GM18502 (cell line): ENCODE measurements around the gene RYK.
"Not testable (repeated sequence)": the region's sequence is repeated elsewhere in the genome, so short reads cannot be mapped to it uniquely, and the experiment has no call there.

ENCODE experiments used
- ATAC-seq: cut with Tn5 transposase; IDR thresholded peaks from one replicate; pipeline ENCODE4 v1.9.1; 2021; ENCODE audit warnings: mild to moderate bottlenecking; ENCODE audit not compliant: unreplicated experiment, poor library complexity

RYK gene

GRCh38 chr3:134228035-134228434 is 22.6 kb downstream of the RYK start:
- no peak for ATAC-seq

GRCh38 chr3:134224796-134225156 is 25.9 kb downstream of the RYK start:
- ATAC-seq: not testable (repeated sequence)

GRCh38 chr3:134222835-134223234 is 27.8 kb downstream of the RYK start:
- no peak for ATAC-seq

- ATAC-seq: no peak
Measured at GRCh38 chr3:134216851-134217250, 33.8 kb downstream of the RYK start.

GRCh38 chr3:134216191-134216764 is 34.4 kb downstream of the RYK start:
- no peak for ATAC-seq

- ATAC-seq: no peak
Measured at GRCh38 chr3:134214239-134214638, 36.4 kb downstream of the RYK start.

- peak; percentile 63 for ATAC-seq
Measured at GRCh38 chr3:134212967-134213665, 37.5 kb downstream of the RYK start.

- ATAC-seq: peak; percentile 80
Measured at GRCh38 chr3:134211797-134212196, 38.9 kb downstream of the RYK start.

GRCh38 chr3:134205451-134205850 is 45.2 kb downstream of the RYK start:
- no peak for ATAC-seq

GRCh38 chr3:134201201-134202130 is 49.2 kb downstream of the RYK start:
- ATAC-seq: no peak

GRCh38 chr3:134199880-134200279 is 50.8 kb downstream of the RYK start:
- ATAC-seq: not testable (repeated sequence)

- no peak for ATAC-seq
Measured at GRCh38 chr3:134199240-134199639, 51.4 kb downstream of the RYK start.

GRCh38 chr3:134198414-134198813 is 52.2 kb downstream of the RYK start:
- no peak for ATAC-seq

- peak; percentile 71 for ATAC-seq
Measured at GRCh38 chr3:134197681-134198261, 52.9 kb downstream of the RYK start.

- no peak for ATAC-seq
Measured at GRCh38 chr3:134194247-134194646, 56.4 kb downstream of the RYK start.

- ATAC-seq: no peak
Measured at GRCh38 chr3:134190250-134190649, 60.4 kb downstream of the RYK start.

- no peak for ATAC-seq
Measured at GRCh38 chr3:134189849-134190248, 60.8 kb downstream of the RYK start.

GRCh38 chr3:134186391-134186790 is 64.3 kb downstream of the RYK start:
- ATAC-seq: no peak

GRCh38 chr3:134180761-134181160 is 69.9 kb downstream of the RYK start:
- no peak for ATAC-seq

GRCh38 chr3:134179508-134179907 is 71.2 kb downstream of the RYK start:
- ATAC-seq: no peak

GRCh38 chr3:134163096-134163495 is 87.6 kb downstream of the RYK start:
- ATAC-seq: no peak
